GM21737 (cell line): ENCODE measurements around the gene HPCA.

ENCODE experiments used
- ATAC-seq: cut with Tn5 transposase; IDR thresholded peaks from one replicate; pipeline ENCODE4 v1.9.1; 2021; ENCODE audit warnings: mild to moderate bottlenecking, moderate library complexity; ENCODE audit not compliant: unreplicated experiment

HPCA gene

DNA sequence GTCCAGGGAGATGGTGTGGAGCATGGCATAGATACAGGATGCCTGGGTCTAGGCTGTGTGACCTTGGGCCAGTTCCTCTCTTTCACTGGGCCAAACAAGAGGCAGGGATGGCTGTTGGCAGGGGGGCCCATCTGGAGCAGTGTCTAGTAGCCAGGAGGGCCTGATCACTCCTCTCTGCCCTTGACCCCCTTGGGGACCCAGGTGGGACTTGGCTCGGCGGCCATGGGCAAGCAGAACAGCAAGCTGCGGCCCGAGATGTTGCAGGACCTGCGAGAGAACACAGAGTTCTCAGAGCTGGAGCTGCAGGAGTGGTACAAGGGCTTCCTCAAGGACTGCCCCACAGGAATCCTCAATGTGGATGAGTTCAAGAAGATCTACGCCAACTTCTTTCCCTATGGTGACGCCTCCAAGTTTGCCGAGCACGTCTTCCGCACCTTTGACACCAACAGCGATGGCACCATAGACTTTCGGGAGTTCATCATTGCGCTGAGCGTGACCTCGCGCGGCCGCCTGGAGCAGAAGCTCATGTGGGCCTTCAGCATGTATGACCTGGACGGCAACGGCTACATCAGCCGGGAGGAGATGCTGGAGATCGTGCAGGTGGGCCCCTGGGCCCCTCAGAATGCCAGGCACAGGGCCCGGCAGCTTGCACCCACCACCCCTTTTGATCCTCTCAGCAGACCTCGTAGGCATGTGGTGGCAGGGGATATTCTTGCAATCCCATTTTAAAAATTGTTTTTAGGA, 2.6 kb downstream of the HPCA start:
- no peak for ATAC-seq

- no peak for ATAC-seq
Observed at GRCh38 chr1:32889731-32890278, 3.5 kb downstream of the HPCA start.

DNA sequence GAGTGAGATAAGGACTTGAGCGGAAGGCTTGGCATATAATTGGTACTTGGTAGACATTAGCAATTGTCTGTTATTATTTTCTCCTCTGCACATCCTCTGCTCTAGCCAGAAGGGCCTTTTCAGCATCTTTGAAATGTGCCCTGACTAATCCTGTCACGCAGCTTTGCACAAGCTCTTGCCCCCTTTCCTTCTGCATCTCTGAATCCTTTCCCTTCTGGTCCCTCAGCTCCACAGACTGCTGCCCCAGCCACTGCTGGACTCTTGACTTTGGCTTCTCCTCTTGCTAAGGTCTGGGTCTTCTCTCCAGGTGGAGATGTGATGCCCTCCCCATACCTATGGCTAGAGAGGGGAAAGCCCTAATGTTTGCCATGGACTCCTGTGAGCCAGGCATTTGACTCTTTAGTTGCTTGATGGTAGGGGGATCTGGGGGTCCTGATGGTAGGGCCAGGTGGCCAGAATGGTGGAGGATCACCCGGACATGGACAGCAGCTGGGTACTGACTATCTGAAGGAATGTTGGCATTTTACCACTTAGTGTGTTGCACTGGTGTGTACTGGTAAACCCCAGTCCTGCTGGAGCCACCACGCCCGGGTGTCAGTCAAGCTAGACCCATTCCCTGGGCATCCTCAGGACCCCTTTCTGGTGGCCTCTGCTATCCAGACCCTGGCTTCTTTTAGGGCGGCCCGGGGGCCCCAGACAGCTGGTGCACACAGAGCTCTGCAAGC, 4.4 kb downstream of the HPCA start:
- no peak for ATAC-seq

- no peak for ATAC-seq
Observed at GRCh38 chr1:32891241-32891570, 4.9 kb downstream of the HPCA start.

DNA sequence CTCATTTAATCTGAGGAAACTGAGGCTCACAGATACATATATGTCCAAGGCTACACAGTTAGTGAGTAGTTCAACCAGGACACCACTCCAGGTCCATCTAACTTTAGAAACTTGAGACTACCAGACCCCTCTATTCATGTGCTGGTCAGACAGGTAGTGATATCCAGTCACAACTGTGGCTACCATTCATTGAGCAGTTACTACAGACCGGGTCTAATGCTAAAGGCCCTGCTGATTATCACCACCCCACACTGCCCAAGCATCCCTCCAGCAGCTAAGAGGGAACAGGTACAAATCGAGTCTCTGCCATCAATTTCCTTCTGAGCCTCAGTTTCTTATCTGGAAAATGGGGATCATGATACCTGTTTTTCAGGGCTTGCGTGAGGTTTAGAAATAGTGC, 5.3 kb downstream of the HPCA start:
- ATAC-seq: no peak

DNA sequence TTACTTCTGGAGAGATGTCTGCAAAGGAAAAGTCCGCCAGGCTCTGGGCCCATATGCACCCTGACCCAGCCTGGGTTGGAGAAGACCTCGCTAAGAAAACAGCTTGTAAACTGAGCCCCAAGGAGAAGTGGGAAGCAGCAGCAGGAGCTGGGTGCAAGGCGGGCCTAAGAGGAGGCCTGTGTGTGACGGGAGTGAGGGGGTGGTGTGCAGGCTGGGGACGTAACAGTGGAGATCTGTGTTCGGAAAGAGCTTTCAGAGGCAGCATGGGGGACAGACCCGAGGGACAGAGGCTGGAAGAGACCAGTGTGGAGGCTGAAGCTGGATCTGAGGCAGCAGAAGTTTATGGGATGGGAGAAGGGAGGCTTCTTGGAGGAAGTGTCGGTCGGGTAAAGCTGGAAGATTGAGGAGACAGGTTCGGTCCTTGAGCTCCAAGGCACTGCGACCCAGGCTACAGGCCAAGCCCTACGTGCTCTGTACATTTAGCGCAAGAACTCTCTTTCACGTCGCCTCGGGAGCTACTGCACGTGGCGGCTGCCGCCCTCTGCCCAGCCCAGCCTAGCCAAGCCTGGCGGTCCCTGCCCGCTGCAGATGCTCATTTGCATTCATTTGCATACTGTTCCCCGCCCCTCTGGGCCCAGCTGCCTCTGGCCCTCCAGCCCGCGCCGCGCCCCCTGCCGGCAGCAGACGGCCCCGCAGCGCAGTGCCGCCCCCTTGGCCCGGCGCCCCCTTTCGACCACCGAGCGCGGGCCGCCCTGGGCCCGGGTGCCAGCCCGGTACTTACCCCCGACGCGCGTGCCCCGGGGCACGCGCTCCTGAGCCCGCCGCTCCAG, 6.3 kb downstream of the HPCA start:
- no peak for ATAC-seq

DNA sequence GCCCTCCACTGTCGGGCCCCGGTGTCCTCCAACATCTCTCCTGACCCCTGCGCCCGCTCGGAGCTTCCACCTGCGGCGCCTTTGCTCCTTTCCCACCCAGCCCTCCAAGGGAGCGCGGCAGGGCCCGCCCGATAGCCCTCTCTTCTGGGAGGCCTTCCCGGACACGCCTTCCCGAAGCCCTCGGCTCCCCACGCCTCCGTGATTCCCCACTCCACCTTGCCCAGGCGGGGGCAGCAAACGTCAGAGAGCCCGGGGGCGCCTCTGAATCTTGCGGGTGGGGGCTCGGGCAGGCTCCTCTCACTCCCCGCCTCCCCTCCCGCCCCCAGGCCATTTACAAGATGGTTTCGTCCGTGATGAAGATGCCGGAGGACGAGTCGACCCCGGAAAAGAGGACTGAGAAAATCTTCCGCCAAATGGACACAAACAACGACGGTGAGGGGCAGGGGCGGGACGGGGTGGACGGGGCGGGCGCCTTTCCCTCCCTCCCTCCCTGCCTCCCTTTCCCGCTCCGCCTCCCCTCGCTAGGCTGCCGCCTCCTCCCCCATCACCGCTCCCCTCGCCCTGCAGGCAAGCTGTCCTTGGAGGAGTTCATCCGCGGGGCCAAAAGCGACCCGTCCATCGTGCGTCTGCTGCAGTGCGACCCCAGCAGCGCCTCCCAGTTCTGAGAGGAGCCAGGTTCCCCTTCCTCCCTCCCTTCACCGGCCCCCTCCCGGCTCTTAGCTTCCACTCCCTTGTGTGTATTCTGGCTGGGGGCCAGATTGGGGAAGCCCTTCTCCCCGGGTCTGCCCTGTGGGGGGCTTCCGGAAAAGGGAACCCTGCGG, 7.1 kb downstream of the HPCA start:
- no peak for ATAC-seq

GRCh38 chr1:32894019-32894600, 7.8 kb downstream of the HPCA start:
- no peak for ATAC-seq

- ATAC-seq: no peak
Observed at GRCh38 chr1:32894681-32895080, 8.4 kb downstream of the HPCA start.

- ATAC-seq: no peak
Observed at GRCh38 chr1:32895325-32896215, 9.3 kb downstream of the HPCA start.

GRCh38 chr1:32896451-32896850, 10.2 kb downstream of the HPCA start:
- no peak for ATAC-seq

DNA sequence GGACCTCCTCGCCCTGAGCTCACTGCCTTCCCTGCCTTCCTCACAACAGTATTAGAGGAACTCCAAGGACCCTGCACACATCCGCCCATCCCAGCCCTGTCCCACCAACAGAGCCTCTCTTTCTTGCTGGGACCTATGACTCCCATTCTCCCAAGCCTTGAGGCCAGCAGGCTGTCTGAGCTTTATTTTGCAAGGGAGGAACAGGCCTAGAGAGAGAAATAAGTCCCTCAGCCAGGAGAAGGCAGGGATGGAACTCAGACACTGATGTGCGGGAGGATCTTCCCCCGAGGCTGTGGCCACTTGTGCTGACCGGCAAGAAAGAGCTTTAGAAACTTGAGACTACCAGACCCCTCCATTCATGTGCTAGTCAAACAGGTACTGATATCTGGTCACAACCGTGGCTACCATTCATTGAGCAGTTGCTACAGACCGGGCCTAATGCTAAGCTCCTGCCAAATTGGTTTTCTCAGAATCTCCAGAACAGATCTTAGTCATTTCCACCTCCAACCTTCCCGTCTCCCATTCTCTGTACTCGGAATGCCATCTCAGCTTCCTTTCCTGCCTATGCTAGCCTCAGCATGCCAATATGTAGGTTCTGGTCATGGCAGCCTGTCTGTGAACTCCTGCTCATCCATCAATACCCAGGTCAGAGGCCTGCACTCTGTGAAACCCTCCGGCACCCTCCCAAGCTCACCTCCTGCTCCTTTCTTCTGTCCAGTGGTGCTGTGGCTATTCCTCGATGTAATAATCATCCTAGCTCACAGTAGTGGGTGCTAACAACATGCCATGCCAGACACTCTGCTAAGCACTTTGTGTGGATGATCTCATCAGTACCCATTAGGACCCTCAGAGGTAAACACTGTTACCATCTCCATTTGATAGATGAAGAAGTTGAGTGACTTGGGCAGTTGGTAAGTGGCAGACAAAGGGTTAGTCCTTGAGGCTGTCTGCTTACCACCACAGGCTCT, 11.1 kb downstream of the HPCA start:
- no peak for ATAC-seq

DNA sequence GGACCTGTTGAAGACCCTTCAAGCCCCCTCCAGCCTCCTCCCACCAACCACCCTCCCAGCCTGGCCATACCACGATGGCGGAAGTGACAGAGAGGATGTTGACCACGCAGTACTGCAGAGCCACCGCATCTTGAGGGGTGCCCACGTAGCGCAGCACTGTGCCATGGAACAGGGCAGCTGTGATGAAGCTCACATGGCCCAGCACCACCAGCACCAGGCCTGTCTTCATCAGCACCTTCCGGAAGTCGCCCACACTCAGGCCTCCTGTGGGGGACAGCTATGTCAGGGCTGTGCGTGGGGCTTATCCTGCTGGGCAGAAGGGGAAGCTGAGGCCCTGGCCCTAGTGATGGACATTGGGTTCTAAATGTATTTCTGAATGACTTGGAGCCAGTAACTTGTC, 11.8 kb downstream of the HPCA start:
- no peak for ATAC-seq

GRCh38 chr1:32898958-32899357, 12.7 kb downstream of the HPCA start:
- ATAC-seq: no peak

- ATAC-seq: no peak
Observed at GRCh38 chr1:32899586-32900296, 13.4 kb downstream of the HPCA start.

DNA sequence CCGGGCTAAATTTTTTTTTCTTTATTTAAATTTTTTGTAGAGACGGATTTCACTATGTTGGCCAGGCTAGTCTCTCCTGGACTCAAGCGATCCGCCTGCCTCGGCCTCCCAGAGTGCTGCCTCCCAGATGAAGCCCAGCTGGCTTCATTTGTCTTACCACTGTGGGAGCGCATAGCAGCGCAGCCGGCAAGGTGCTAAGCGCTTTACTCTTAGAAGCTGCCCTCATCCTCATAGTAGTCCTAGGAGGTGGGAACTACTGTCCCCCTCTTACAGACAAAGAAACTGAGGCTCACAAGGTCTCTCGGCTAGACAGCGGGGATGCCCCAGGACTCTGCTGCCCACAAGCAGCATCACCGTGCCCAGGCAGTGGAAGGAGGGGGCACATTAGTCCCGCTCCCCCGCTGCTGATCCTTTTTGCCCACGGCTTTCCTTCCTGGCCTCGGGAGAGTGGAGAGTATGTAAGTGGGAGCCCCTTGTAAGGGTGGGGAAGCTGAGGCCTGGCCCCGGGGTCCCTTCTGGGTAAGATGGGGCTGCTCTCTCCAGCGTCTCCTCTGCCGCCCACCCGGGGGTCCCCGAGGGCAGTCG, 14.2 kb downstream of the HPCA start:
- ATAC-seq: no peak
